Spleen (tissue), 11 donors: ENCODE measurements around the gene CPAMD8. TPM values are rescaled to one million over a fixed set of nuclear protein-coding genes. Genes with fewer than 3 reads are reported as not detected.

Experiments used
- DNase-seq: peaks from one replicate; pipeline ENCODE4 v3.0.0-alpha.2; 2020
- H3K27ac ChIP-seq, 8 donors: fragments of 200-600 bp; sonication (generic) in 7 of 8; 1 replicate in 4 of 8; 2 replicates in 4 of 8; pipeline versions ENCODE4 v1.5.0 to v1.8.0; 2016 to 2021; ENCODE audit warnings: inconsistent platforms in 4 of 8, mild to moderate bottlenecking in 4 of 8, moderate library complexity in 1 of 8
- H3K27me3 ChIP-seq, 7 donors: fragments of 200-600 bp; sonication (generic) in 6 of 7; replicated peaks in 1 of 7; 1 replicate in 4 of 7; 2 replicates in 3 of 7; pipeline versions ENCODE4 v1.5.0 to v1.8.0; 2016 to 2021; ENCODE audit warnings: inconsistent platforms in 3 of 7, mild to moderate bottlenecking in 1 of 7
- H3K36me3 ChIP-seq, 6 donors: fragments of 200-600 bp; sonication (generic) in 5 of 6; 1 replicate in 4 of 6; 2 replicates in 2 of 6; pipeline versions ENCODE4 v1.5.0 to v1.8.0; 2016 to 2021; ENCODE audit warnings: inconsistent platforms in 2 of 6
- H3K4me1 ChIP-seq, 6 donors: fragments of 200-600 bp; sonication (generic) in 5 of 6; 1 replicate in 3 of 6; 2 replicates in 3 of 6; pipeline versions ENCODE4 v1.5.0 to v1.8.0; 2016 to 2021; ENCODE audit warnings: inconsistent platforms in 3 of 6
- H3K4me3 ChIP-seq, 8 donors: fragments of 200-600 bp; sonication (generic) in 7 of 8; 1 replicate in 4 of 8; 2 replicates in 4 of 8; pipeline versions ENCODE4 v1.5.0 to v1.8.0; 2016 to 2021; ENCODE audit warnings: inconsistent platforms in 4 of 8, mild to moderate bottlenecking in 4 of 8, moderate library complexity in 2 of 8
- H3K9me3 ChIP-seq, 8 donors: fragments of 200-600 bp; sonication (generic) in 7 of 8; 1 replicate in 4 of 8; 2 replicates in 4 of 8; pipeline versions ENCODE4 v1.5.0 to v1.8.0; 2016 to 2021; ENCODE audit warnings: inconsistent platforms in 4 of 8
- POLR2A ChIP-seq, 3 donors: fragments of 450-650 bp; IDR thresholded peaks; one replicate each; pipeline ENCODE4 v1.5.1; 2017; ENCODE audit warnings: antibody characterized with exemption in 3 of 3, mild to moderate bottlenecking in 1 of 3
- POLR2AphosphoS5 ChIP-seq, 3 donors: sonication (generic); formaldehyde crosslinking; IDR thresholded peaks; one replicate each; pipeline ENCODE4 v1.5.1; 2017; ENCODE audit warnings: antibody characterized with exemption in 3 of 3
- WGBS, 5 donors: extraction: QIAGEN DNeasy Blood & Tissue Kit in 3 of 5; methylation state at CpG; one replicate each; pipeline versions ENCODE4 v1.1.5 to v1.1.7; 2013 to 2018; 5-methylcytosine and 5-hydroxymethylcytosine counted together
- intact Hi-C: fragments of 100-400 bp; cut with DNase I; formaldehyde crosslinking; loops from one replicate; pipeline ENCODE4 v1.15.0; 2023; ENCODE audit warnings: low total_unique reads
- polyA plus RNA-seq, 3 donors: library from polyadenylated mRNA; stranded (reverse); fragments of 200-250 nt; gene quantifications; one replicate each; pipeline ENCODE4 v1.2.1, GENCODE V29; 2013
- total RNA-seq, 7 donors: library from RNA; depleted of rRNA in 3 of 7; stranded (reverse); fragments of >200 nt in 3 of 7; fragmentation: NEBNext Ultra II Directional in 4 of 7; extraction: Animal tissue kit (Norgen Biotek cat#: 25700) in 4 of 7; gene quantifications; one replicate each; pipeline versions ENCODE4 v1.1.0 to v1.2.1, GENCODE V29; 2016 to 2021
- TF ChIP-seq, protein P1 (sequence below), 11 experiments: fragments of 200-600 bp in 7 of 11; fragments of 450-650 bp in 4 of 11; sonication (generic) in 4 of 11; IDR thresholded peaks in 8 of 11; conservative IDR thresholded peaks in 3 of 11; 1 replicate in 7 of 11; 2 replicates in 4 of 11; pipeline versions ENCODE4 v1.4.0 to v1.8.0; 2016 to 2021; ENCODE audit warnings: antibody characterized with exemption in 11 of 11, inconsistent platforms in 4 of 11, mild to moderate bottlenecking in 1 of 11
- donor health status: healthy with polysubstance abuse.
- donor health status: DM: no; HTN: no; CAD: no; lungs with moderate emphysema.
- donor health status: DM: no; HTN: no; CAD: no.
- donor health status: Bipolar disorder and iron deficiency.
- donor health status: healthy.
- donor health status: DM: no; HTN: no; CAD: no.
- donor health status: DM: yes; HTN: yes; CAD: no.

Gene CPAMD8
- total and polyA plus RNA-seq, 10 donors, result 2.1 to 18.7 (median 8.5) TPM

DNA sequence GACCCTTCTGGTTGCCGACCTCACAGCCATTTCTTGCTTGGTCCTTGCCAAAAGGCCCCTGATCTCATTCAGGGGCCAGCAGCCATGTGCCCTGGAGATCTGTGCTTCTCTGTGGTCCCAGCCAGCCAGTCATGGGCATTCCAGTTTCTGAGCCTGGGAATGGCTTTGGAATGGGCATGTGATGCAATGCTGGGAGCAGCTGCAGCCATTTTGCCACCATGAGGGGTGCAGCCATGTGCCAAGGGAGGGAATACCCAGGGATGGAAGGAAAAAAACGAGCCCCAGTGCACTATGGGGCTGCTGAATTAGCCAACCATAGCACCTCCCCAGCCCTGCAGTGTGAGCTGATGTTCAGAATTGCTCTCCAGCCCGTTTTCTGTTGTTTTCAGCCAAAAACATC is 111.5 kb downstream of the CPAMD8 start:
- intact Hi-C loops, result no loop called here
- no peaks in the 10 kb centered on the region for H3K36me3 ChIP-seq
- H3K27me3 ChIP-seq, result peaks cover 0 to 5% (median 0%) of the 10 kb centered on the region in 7 donors
- H3K4me1 ChIP-seq, result no peaks in the 10 kb centered on the region
- H3K4me3 ChIP-seq, result no peak overlapping the region
- TF ChIP-seq POLR2AphosphoS5 (IDR thresholded peaks at IDR 0.05), result no peak
- no peak for TF ChIP-seq POLR2A (IDR thresholded peaks at IDR 0.05)
- TF ChIP-seq, protein P1, sequence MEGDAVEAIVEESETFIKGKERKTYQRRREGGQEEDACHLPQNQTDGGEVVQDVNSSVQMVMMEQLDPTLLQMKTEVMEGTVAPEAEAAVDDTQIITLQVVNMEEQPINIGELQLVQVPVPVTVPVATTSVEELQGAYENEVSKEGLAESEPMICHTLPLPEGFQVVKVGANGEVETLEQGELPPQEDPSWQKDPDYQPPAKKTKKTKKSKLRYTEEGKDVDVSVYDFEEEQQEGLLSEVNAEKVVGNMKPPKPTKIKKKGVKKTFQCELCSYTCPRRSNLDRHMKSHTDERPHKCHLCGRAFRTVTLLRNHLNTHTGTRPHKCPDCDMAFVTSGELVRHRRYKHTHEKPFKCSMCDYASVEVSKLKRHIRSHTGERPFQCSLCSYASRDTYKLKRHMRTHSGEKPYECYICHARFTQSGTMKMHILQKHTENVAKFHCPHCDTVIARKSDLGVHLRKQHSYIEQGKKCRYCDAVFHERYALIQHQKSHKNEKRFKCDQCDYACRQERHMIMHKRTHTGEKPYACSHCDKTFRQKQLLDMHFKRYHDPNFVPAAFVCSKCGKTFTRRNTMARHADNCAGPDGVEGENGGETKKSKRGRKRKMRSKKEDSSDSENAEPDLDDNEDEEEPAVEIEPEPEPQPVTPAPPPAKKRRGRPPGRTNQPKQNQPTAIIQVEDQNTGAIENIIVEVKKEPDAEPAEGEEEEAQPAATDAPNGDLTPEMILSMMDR (IDR thresholded peaks at IDR 0.05 in 8 of 11, conservative IDR thresholded peaks at IDR 0.05 in 3 of 11), result no peak
- 54 to 72% (median 66%) methylated on average over 3 of the region's 3 CpGs for WGBS, 5 donors
- peaks cover 6 to 64% (median 57%) of the 10 kb centered on the region in 8 donors for H3K9me3 ChIP-seq
- no peak overlapping the region for H3K27ac ChIP-seq
- DNase-seq, result peak; percentile 4

DNA sequence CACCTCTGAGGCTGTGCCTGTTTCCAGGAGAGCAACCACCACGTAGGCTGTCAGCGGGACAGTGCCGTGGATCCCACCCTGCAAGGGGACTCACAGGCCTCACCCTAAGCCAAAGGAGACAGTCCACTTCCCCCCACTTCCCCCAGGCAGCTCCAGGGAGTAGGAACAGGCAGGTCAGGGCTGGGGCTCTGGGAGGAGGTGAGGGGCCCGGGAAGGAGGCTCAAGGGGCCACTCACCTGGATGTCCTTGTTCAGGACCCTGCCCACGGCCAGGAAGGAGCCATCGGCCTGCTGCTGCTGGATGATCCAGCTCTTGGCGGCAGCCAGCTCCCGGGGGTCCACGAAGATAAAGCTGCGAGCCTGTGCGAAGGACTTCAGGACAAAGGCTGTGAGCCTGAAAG is 112.2 kb downstream of the CPAMD8 start:
- TF ChIP-seq POLR2A (IDR thresholded peaks at IDR 0.05) (no peak), POLR2AphosphoS5 (IDR thresholded peaks at IDR 0.05) (no peak)
- TF ChIP-seq, protein P1 (IDR thresholded peaks at IDR 0.05 in 8 of 11, conservative IDR thresholded peaks at IDR 0.05 in 3 of 11), result no peak
- Histone ChIP-seq H3K4me3 (no peak overlapping the region), H3K9me3 (peaks cover 6 to 58% (median 52%) of the 10 kb centered on the region in 8 donors), H3K36me3 (no peaks in the 10 kb centered on the region), H3K4me1 (no peaks in the 10 kb centered on the region), H3K27me3 (peaks cover 0 to 5% (median 0%) of the 10 kb centered on the region in 7 donors), H3K27ac (no peak overlapping the region)
- 86 to 94% (median 89%) methylated on average over 11 of the region's 11 CpGs for WGBS, 5 donors
- intact Hi-C loops, result no loop called here
- peak; percentile 51 for DNase-seq

DNA sequence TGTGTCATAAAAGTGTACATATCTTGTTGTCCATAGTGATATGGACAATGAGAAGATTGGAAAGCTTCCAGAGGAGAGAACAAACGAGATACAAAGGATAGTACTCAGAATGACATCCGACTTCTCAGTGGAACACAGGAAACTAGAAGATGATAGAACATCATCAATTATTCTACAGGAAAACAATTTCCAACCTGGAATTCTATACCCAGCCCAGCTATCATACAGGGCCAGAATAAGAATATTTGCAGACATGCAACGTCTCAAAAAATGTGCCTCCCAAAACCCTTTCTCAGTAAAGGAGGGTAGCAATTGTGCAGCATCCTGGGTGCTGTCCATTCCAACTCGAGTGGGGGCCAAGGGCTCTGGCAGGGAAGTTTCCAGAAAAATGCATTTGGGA is 113.8 kb downstream of the CPAMD8 start:
- intact Hi-C loops, result no loop called here
- TF ChIP-seq POLR2A (IDR thresholded peaks at IDR 0.05) (no peak), POLR2AphosphoS5 (IDR thresholded peaks at IDR 0.05) (no peak)
- TF ChIP-seq, protein P1 (IDR thresholded peaks at IDR 0.05 in 8 of 11, conservative IDR thresholded peaks at IDR 0.05 in 3 of 11), result no peak
- Histone ChIP-seq H3K36me3 (no peaks in the 10 kb centered on the region), H3K4me3 (no peak overlapping the region), H3K27me3 (peaks cover 0 to 5% (median 0%) of the 10 kb centered on the region in 7 donors), H3K9me3 (peaks cover 6 to 51% (median 46%) of the 10 kb centered on the region in 8 donors), H3K27ac (no peak overlapping the region), H3K4me1 (no peaks in the 10 kb centered on the region)
- 72 to 89% (median 74%) methylated on average over 4 of the region's 4 CpGs for WGBS, 5 donors
- DNase-seq, result no peak

DNA sequence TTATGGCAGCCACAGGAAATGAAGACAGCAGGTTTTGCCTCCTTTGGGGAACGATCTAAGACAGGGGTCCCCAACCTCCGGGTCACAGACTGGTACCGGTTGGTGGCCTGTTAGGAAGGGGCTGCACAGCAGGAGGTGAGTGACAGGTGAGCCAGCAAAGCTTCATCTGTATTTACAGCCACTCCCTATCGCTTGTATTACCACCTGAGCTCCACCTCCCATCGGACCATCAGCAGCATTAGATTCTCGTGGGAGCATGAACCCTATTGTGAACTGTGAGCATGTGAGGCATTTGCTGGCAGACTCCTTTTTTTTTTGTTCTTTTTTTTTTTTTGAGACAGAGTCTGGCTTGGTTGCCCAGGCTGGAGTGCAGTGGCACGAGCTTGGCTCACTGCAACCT is 115.6 kb downstream of the CPAMD8 start:
- Histone ChIP-seq H3K4me1 (no peaks in the 10 kb centered on the region), H3K9me3 (peaks cover 6 to 51% (median 46%) of the 10 kb centered on the region in 8 donors), H3K4me3 (no peak overlapping the region), H3K27ac (no peak overlapping the region), H3K36me3 (no peaks in the 10 kb centered on the region), H3K27me3 (peaks cover 0 to 3% (median 0%) of the 10 kb centered on the region in 7 donors)
- 79 to 90% (median 84%) methylated on average over 7 of the region's 7 CpGs for WGBS, 5 donors
- DNase-seq, result no peak
- intact Hi-C loops, result no loop called here
- TF ChIP-seq, protein P1 (IDR thresholded peaks at IDR 0.05 in 8 of 11, conservative IDR thresholded peaks at IDR 0.05 in 3 of 11), result no peak
- no peak for TF ChIP-seq POLR2A (IDR thresholded peaks at IDR 0.05)
- TF ChIP-seq POLR2AphosphoS5 (IDR thresholded peaks at IDR 0.05), result no peak
